PFSK-1 (cell line): ENCODE measurements around the gene HGFAC.

Experiments used
- FOXP2 ChIP-seq: optimal IDR thresholded peaks from 2 replicates; pipeline ENCODE3; 2011; ENCODE audit warnings: borderline replicate concordance, control low read depth, inconsistent platforms; ENCODE audit not compliant: insufficient read depth; ENCODE audit errors: extremely low read length, extremely low read depth
- POLR2AphosphoS5 ChIP-seq: IDR thresholded peaks from 2 replicates; pipeline ENCODE4 v1.6.1; 2012; ENCODE audit warnings: low read depth, mild to moderate bottlenecking, control low read depth, low read length, moderate library complexity
- SIN3A ChIP-seq: IDR thresholded peaks from 2 replicates; pipeline ENCODE4 v1.6.1; 2012; ENCODE audit warnings: mild to moderate bottlenecking, low read length, moderate library complexity, borderline replicate concordance; ENCODE audit not compliant: insufficient read depth
- TAF1 ChIP-seq: IDR thresholded peaks from 2 replicates; pipeline ENCODE4 v1.6.1; 2012; ENCODE audit warnings: low read length, control low read depth, borderline replicate concordance; ENCODE audit not compliant: insufficient read depth
- TF ChIP-seq, protein P1 (sequence below), 2 experiments: IDR thresholded peaks; 2 replicates each; pipeline versions ENCODE4 v1.6.1 to v1.8.0; 2011 to 2012; ENCODE audit warnings: low read depth in 2 of 2, low read length in 2 of 2, control low read depth in 1 of 2, inconsistent platforms in 1 of 2, mild to moderate bottlenecking in 1 of 2, moderate library complexity in 1 of 2; ENCODE audit not compliant: insufficient read depth in 1 of 2

Gene HGFAC

DNA sequence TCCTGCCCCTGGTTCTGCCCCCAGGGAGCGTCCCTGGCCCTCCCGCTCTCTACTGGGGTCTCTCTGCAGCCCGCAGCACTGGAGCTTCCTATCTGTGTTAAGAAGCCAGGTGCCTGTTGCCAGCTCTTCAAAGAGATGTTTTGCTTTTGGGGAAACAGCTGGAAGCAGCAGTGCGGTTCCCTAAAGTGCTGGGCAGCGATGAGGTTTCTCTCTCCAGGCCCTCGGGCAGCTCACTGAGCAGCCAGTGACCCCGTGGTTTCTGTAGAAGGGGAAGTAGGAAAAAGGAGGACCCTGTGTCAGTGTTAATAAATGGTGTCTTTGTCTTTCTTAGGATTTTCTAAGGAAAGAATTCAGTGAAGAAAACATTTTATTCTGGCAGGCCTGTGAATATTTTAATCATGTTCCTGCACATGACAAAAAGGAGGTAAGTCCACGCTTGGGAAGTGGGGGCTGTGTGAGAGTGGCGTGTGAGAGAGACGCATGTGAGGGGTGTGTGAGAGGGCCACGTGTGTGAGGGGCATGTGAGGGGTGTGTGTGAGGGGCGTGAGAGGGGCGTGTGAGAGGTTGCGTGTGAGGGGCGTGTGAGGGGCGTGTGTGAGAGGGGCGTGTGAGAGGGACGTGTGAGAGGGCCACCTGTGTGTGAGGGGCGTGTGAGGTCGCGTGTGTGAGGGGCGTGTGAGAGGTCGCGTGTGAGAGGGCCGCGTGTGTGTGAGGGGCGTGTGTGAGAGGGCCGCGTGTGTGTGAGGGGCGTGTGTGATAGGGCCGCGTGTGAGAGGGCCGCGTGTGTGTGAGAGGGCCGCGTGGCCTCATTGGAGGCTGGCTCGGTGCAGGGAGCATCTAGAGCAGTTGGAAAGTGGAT, 27.1 kb upstream of the HGFAC start:
- TF ChIP-seq POLR2AphosphoS5 (no peak), TAF1 (no peak), SIN3A (no peak), FOXP2 (no peak)
- TF ChIP-seq, protein P1, sequence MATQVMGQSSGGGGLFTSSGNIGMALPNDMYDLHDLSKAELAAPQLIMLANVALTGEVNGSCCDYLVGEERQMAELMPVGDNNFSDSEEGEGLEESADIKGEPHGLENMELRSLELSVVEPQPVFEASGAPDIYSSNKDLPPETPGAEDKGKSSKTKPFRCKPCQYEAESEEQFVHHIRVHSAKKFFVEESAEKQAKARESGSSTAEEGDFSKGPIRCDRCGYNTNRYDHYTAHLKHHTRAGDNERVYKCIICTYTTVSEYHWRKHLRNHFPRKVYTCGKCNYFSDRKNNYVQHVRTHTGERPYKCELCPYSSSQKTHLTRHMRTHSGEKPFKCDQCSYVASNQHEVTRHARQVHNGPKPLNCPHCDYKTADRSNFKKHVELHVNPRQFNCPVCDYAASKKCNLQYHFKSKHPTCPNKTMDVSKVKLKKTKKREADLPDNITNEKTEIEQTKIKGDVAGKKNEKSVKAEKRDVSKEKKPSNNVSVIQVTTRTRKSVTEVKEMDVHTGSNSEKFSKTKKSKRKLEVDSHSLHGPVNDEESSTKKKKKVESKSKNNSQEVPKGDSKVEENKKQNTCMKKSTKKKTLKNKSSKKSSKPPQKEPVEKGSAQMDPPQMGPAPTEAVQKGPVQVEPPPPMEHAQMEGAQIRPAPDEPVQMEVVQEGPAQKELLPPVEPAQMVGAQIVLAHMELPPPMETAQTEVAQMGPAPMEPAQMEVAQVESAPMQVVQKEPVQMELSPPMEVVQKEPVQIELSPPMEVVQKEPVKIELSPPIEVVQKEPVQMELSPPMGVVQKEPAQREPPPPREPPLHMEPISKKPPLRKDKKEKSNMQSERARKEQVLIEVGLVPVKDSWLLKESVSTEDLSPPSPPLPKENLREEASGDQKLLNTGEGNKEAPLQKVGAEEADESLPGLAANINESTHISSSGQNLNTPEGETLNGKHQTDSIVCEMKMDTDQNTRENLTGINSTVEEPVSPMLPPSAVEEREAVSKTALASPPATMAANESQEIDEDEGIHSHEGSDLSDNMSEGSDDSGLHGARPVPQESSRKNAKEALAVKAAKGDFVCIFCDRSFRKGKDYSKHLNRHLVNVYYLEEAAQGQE (IDR thresholded peaks at IDR 0.05; ENCODE audit: insufficient read depth in 1 of 2, low read depth in 2 of 2, low read length in 2 of 2), result no peak

- no peak for TF ChIP-seq FOXP2
- no peak for TF ChIP-seq SIN3A
- TF ChIP-seq, protein P1 (IDR thresholded peaks at IDR 0.05; ENCODE audit: insufficient read depth in 1 of 2, low read depth in 2 of 2, low read length in 2 of 2), result no peak
- no peak for TF ChIP-seq POLR2AphosphoS5
- TF ChIP-seq TAF1, result no peak
Observed at GRCh38 chr4:3415471-3416141, 26.2 kb upstream of the HGFAC start.

DNA sequence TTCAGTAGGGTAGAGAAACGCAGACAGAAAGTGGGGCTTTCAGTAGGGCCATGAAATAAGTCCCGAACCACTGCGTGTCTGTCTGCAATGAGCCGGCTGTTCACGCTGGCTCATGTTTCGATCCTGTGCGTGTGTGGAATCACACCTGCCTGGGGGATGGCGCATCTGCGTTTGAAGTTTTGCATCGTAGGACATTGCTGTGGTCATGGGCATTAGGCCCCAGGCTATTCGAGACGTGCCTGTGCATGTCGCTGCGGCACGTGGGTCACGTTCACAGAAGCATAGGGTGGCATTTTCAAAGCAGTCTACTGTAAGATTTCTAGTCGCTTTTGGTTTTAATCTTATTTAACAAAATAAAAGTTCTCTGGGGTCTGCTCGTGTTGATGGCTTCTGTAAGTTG, 25.5 kb upstream of the HGFAC start:
- TF ChIP-seq FOXP2, result no peak
- TF ChIP-seq POLR2AphosphoS5, result no peak
- no peak for TF ChIP-seq TAF1
- TF ChIP-seq, protein P1 (IDR thresholded peaks at IDR 0.05; ENCODE audit: insufficient read depth in 1 of 2, low read depth in 2 of 2, low read length in 2 of 2), result no peak
- no peak for TF ChIP-seq SIN3A

DNA sequence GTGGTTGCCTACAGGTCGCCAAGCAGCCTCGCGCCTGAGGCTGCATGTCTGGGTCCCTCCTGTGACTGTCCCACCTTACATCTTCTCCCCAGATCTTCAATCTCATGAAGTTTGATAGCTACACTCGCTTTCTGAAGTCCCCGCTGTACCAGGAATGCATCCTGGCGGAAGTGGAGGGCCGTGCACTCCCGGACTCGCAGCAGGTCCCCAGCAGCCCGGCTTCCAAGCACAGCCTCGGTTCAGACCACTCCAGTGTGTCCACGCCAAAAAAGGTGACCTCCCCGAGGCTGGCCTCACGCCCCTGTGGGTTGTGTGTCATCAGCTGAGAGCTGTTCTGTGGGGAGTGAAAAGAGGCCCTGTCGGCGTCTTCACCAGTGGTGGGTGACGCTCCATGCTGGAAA, 24.9 kb upstream of the HGFAC start:
- TF ChIP-seq, protein P1 (IDR thresholded peaks at IDR 0.05; ENCODE audit: insufficient read depth in 1 of 2, low read depth in 2 of 2, low read length in 2 of 2), result no peak
- no peak for TF ChIP-seq FOXP2
